Small intestine (tissue), 7 donors: Measurements from ENCODE around the gene HSD17B2. TPM values are rescaled to one million over a fixed set of nuclear protein-coding genes. Genes with fewer than 3 reads are reported as not detected.

Source experiments
- DNase-seq, 2 donors: peaks; one replicate each; pipeline versions ENCODE4 v3.0.0 to v3.0.0-alpha.2; 2013
- FAIRE-seq: peaks from 2 replicates; lab custom pipeline; 2012; peaks lifted over from hg19 to GRCh38; lab: Jason Lieb, UNC
- H3K27ac ChIP-seq, 3 donors: one replicate each; pipeline ENCODE4 v1.5.1; 2013; ENCODE audit warnings: low read length in 2 of 3, mild to moderate bottlenecking in 2 of 3, control low read depth in 1 of 3, inconsistent platforms in 1 of 3, low read depth in 1 of 3, moderate library complexity in 1 of 3
- H3K27me3 ChIP-seq, 3 donors: one replicate each; pipeline ENCODE4 v1.6.1; 2013; ENCODE audit warnings: low read length in 3 of 3, inconsistent platforms in 1 of 3; ENCODE audit not compliant: control insufficient read depth in 3 of 3, insufficient read depth in 3 of 3
- H3K36me3 ChIP-seq, 3 donors: one replicate each; pipeline ENCODE4 v1.6.1; 2013; ENCODE audit warnings: low read length in 3 of 3, inconsistent platforms in 1 of 3, low read depth in 1 of 3, mild to moderate bottlenecking in 1 of 3, moderate library complexity in 1 of 3; ENCODE audit not compliant: control insufficient read depth in 3 of 3, insufficient read depth in 2 of 3
- H3K4me1 ChIP-seq, 3 donors: one replicate each; pipeline ENCODE4 v1.6.1; 2013; ENCODE audit warnings: low read length in 2 of 3, inconsistent platforms in 1 of 3, low read depth in 1 of 3, mild to moderate bottlenecking in 1 of 3, moderate library complexity in 1 of 3; ENCODE audit not compliant: control insufficient read depth in 3 of 3, insufficient read depth in 2 of 3
- H3K4me3 ChIP-seq, 3 donors: one replicate each; pipeline ENCODE4 v1.5.1; 2013; ENCODE audit warnings: low read length in 3 of 3, control low read depth in 1 of 3, inconsistent platforms in 1 of 3, low read depth in 1 of 3, mild to moderate bottlenecking in 1 of 3, moderate library complexity in 1 of 3
- H3K9me3 ChIP-seq, 2 donors: one replicate each; pipeline ENCODE4 v1.6.1; 2013; ENCODE audit warnings: low read depth in 1 of 2, low read length in 1 of 2; ENCODE audit not compliant: control insufficient read depth in 2 of 2, insufficient read depth in 1 of 2
- WGBS, 3 donors: extraction: QIAGEN DNeasy Blood & Tissue Kit; methylation state at CpG; one replicate each; pipeline ENCODE4 v1.1.7; 2013; 5-methylcytosine and 5-hydroxymethylcytosine counted together
- polyA plus RNA-seq, 4 donors: library from polyadenylated mRNA; stranded (reverse) in 3 of 4; unstranded in 1 of 4; fragments of 200-250 nt in 3 of 4; fragments of 120-200 nt in 1 of 4; gene quantifications; one replicate each; pipeline versions ENCODE4 v1.2.1 to v1.2.3, GENCODE V29; 2013
- donor health status: healthy with polysubstance abuse.
- donor health status: control.
- donor health status: control.
- donor health status: Bipolar disorder and iron deficiency.
- donor health status: healthy.

HSD17B2 gene
- polyA plus RNA-seq, 4 donors = 71.7 to 250 (median 182) TPM

DNA sequence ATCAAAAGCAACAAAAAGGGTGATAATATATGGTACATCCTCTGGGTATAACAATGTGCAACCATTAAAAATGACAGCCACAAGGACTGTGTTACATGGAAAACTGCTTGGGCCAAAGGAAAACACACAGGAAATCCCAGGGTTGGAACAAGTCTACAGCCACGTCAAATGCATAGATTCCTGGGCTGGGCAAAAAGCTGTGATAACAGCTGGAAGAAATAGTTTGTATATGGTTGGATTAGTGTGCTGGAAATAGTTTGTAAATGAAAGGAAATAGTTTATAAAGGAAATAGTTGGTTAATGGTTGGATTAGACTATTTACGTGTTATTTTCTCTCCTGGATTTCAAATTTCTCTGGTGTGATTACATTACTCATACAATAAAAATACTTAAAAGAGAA is 2.6 kb downstream of the HSD17B2 start:
- H3K27me3 ChIP-seq = no peaks in the 10 kb centered on the region
- peaks cover 8 to 41% (median 12%) of the 10 kb centered on the region in 3 donors for H3K4me1 ChIP-seq
- no peaks in the 10 kb centered on the region for H3K9me3 ChIP-seq
- no peak overlapping the region for H3K27ac ChIP-seq
- peaks cover 0 to 8% (median 2%) of the 10 kb centered on the region in 3 donors for H3K36me3 ChIP-seq
- 43 to 56% (median 54%) methylated on average over 2 of the region's 2 CpGs for WGBS, 3 donors
- FAIRE-seq (no peak), DNase-seq (no peak)
- peak overlapping the region in 1 of 3 donors; percentile 92 for H3K4me3 ChIP-seq

DNA sequence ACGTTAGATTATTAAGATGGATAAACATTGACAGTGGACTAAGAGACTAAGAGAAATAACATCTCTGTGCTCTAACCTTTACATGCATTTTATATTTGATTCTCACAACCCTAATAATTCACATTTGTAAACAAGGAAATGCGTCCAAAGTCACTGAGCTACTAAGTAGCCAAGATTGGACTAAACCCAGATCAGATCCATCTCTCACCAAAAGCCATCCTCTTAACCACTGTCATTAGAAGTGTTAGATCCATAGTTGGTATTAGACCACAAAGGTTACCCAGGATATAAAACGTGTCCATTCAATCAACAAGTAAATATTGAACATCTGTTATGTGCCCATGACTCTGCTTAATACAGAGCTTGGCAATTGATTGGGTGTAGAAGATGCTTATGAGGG is 5.2 kb downstream of the HSD17B2 start:
- FAIRE-seq = no peak
- peaks cover 4 to 38% (median 7%) of the 10 kb centered on the region in 3 donors for H3K4me1 ChIP-seq
- no peaks in the 10 kb centered on the region for H3K9me3 ChIP-seq
- H3K36me3 ChIP-seq = peaks cover 0 to 11% (median 2%) of the 10 kb centered on the region in 3 donors
- WGBS, 3 donors = 57 to 62% (median 61%) methylated on average over 3 of the region's 3 CpGs
- no peak overlapping the region for H3K27ac ChIP-seq
- no peak for DNase-seq
- no peak overlapping the region for H3K4me3 ChIP-seq
- H3K27me3 ChIP-seq = no peaks in the 10 kb centered on the region

DNA sequence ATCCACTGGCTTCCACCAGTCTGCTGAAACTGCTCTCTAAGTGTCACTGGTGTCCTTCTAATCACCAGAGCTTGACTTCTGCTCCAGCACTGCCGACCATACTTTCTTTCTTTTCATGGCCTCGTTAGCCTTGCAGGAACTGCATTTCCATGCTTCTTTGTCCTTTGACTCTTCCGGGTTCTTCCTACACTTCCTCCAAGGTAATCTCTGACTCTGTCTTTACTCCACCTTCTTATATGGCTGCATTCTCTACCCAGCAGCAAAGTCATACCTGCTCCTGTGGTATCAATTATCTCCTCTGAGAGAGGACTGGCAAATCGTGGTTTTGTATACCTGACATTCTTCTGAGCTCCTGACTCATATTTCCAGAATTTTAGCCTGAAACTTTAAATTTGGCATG is 6.5 kb downstream of the HSD17B2 start:
- no peaks in the 10 kb centered on the region for H3K9me3 ChIP-seq
- no peaks in the 10 kb centered on the region for H3K27me3 ChIP-seq
- H3K4me3 ChIP-seq = peak overlapping the region in 1 of 3 donors; percentile 0
- FAIRE-seq (no peak), DNase-seq (peak in 1 of 2 donors; percentile 76)
- peak overlapping the region in 1 of 3 donors; percentile 35 for H3K27ac ChIP-seq
- H3K36me3 ChIP-seq = peaks cover 0 to 11% (median 2%) of the 10 kb centered on the region in 3 donors
- WGBS, 3 donors = 31 to 63% (median 61%) methylated on average over 4 of the region's 4 CpGs
- H3K4me1 ChIP-seq = peaks cover 9 to 44% (median 13%) of the 10 kb centered on the region in 3 donors

DNA sequence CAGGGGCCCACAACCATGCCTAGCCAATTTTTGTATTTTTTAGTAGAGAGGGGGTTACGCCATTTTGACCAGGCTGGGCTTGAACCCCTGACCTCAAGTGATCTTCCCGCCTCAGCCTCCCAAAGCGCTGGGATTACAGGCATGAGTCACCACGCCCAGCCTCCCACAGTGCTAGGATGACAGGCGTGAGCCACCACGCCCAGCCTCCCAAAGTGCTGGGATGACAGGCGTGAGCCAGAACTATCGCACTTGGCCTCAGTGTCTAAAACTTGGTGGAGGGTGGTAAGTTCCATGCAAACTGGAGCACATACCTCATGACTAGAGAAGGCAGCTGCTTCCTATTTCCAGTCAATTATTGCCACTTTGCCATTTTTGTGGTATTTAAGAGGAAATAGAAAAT is 7.1 kb downstream of the HSD17B2 start:
- 75 to 90% (median 83%) methylated on average over 8 of the region's 8 CpGs for whole genome bisulfite sequencing, 3 donors

DNA sequence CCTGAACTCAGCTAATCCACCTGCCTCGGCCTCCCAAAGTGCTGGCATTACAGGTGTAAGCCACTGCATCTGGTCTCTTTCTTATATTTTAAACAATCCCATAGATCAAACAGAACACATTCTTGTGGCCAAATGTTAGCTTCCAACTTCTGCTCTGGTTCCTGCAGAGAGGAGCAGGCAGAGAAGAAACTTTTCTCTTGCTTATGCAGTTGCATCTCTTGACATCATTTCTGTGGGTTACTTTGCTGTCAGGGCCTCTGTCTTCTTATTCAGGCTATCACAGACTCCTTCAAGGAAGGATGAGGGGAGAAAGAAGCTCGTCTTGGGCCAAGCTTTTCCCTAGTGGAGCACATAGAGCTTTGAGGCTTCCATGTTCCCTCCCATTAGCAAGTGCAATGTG is 7.8 kb downstream of the HSD17B2 start:
- WGBS, 3 donors = 78 to 87% (median 80%) methylated on average over 2 of the region's 2 CpGs
- no peak for FAIRE-seq

More for the DNA sequence above, 7.1 kb downstream of the HSD17B2 start:
- FAIRE-seq (no peak), DNase-seq (no peak)
- Histone ChIP-seq H3K4me1 (peaks cover 9 to 47% (median 13%) of the 10 kb centered on the region in 3 donors), H3K9me3 (no peaks in the 10 kb centered on the region), H3K4me3 (no peak overlapping the region), H3K27me3 (no peaks in the 10 kb centered on the region), H3K27ac (no peak overlapping the region), H3K36me3 (peaks cover 0 to 11% (median 2%) of the 10 kb centered on the region in 3 donors)

DNA sequence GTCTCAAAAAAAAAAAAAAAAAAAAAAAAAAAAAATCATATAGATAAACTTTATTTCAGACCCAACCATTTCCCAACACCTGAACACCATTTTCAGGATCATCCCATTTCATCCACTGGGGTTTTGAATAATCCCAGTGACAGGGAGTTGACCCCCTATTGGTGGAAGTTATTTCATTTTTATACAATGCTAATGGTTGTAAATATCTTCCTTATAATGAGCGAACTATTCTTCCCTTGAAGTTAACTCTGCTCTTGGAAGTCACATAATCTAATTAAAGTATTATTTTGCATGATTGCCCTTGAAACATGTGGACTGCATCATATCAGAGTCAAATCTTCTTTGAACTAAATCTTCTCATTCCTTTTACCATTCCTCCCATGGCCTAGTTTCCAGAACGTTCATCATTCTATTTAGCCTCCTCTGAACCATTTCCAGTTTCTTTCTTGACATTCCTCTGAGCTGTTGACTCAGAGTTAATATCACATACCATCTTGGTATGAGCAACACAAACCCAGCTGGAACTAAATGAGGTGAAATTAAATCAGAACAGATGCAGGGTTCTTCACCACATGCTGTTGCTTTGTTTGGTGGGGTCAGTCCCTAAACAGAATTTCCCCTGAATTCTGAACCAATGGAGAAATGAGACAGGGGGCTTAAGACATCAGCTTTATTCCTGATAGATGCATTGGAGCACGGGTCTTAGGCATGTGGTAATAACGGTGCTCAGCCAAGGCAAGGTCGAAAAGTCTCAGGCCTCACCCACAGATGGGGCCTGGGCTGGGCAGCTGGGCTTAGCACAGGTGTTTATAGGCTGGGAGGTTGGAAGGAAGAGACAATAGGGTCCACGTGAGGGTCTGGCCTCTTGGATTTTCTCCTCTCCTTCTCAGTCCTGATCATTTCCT is 8.9 kb downstream of the HSD17B2 start:
- 31 to 54% (median 47%) methylated on average over 6 of the region's 6 CpGs for WGBS, 3 donors
- Histone ChIP-seq H3K9me3 (no peaks in the 10 kb centered on the region), H3K36me3 (peaks cover 0 to 11% (median 0%) of the 10 kb centered on the region in 3 donors), H3K27me3 (no peaks in the 10 kb centered on the region), H3K27ac (peak overlapping the region in 1 of 3 donors; percentile 2), H3K4me3 (no peak overlapping the region), H3K4me1 (peaks cover 9 to 56% (median 13%) of the 10 kb centered on the region in 3 donors)
- DNase-seq = no peak
- FAIRE-seq = no peak

More for the DNA sequence above, 7.8 kb downstream of the HSD17B2 start:
- H3K4me3 ChIP-seq = no peak overlapping the region
- H3K27me3 ChIP-seq = no peaks in the 10 kb centered on the region
- no peak for DNase-seq
- peak overlapping the region in 1 of 3 donors; percentile 19 for H3K27ac ChIP-seq
- peaks cover 9 to 53% (median 13%) of the 10 kb centered on the region in 3 donors for H3K4me1 ChIP-seq
- H3K9me3 ChIP-seq = no peaks in the 10 kb centered on the region
- H3K36me3 ChIP-seq = peaks cover 0 to 11% (median 2%) of the 10 kb centered on the region in 3 donors

DNA sequence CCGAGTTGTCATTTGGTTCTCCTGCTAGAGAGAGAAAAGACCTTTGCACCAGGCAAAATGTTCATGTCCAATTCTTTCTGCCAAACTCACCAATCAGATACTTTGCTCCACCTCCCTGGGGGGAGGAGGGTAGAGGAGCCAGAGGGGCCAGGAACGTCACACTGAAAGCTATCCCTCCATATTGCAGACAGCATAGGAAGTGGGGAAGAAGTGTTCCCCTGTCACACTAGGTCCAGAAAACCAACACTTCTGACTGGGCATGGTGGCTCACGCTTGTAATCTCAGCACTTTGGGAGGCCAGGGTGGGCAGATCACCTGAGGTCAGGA is 9.5 kb downstream of the HSD17B2 start:
- DNase-seq (no peak), FAIRE-seq (no peak)
- Histone ChIP-seq H3K4me3 (no peak overlapping the region), H3K36me3 (peaks cover 0 to 11% (median 0%) of the 10 kb centered on the region in 3 donors), H3K9me3 (no peaks in the 10 kb centered on the region), H3K27me3 (no peaks in the 10 kb centered on the region), H3K4me1 (peaks cover 11 to 58% (median 15%) of the 10 kb centered on the region in 3 donors), H3K27ac (peak overlapping the region in 1 of 3 donors; percentile 2)
- 46 to 58% (median 50%) methylated on average over 3 of the region's 3 CpGs for whole genome bisulfite sequencing, 3 donors

DNA sequence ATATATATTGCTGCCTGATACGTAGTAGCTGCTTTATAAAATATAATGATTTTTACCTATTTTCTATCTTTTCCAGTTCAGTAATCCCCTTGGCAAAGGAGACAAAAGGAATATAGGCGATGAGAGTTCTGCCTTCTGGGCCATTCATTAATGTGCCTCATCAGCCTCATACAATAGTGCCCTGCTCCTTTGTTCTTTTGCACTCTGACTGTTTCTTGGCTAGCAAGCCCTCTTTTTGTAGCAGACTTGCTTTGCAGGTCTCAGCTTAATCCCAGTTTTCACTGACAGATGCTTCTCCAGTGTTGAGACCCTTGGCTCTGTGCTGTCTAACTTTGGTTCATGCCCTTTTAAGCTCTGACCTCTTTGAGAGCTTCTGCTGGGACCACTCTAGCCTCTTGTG is 10.4 kb downstream of the HSD17B2 start:
- Histone ChIP-seq H3K27me3 (no peaks in the 10 kb centered on the region), H3K4me1 (peaks cover 15 to 64% (median 16%) of the 10 kb centered on the region in 3 donors), H3K9me3 (no peaks in the 10 kb centered on the region), H3K36me3 (peaks cover 0 to 9% (median 0%) of the 10 kb centered on the region in 3 donors), H3K4me3 (no peak overlapping the region), H3K27ac (no peak overlapping the region)
- DNase-seq (no peak), FAIRE-seq (no peak)
- WGBS, 3 donors = 16 to 52% (median 20%) methylated on average over 2 of the region's 2 CpGs
